CD4-positive, alpha-beta T cell treated with Interleukin-15 for 1 hour (primary cell): Measurements from ENCODE around the gene RWDD4.
"Not testable (repeated sequence)": the region's sequence is repeated elsewhere in the genome, so short reads cannot be mapped to it uniquely, and the experiment has no call there.

ENCODE experiments used
- DNase-seq: peaks from one replicate; pipeline ENCODE4 v3.0.0-alpha.2; 2020

RWDD4 gene

DNA sequence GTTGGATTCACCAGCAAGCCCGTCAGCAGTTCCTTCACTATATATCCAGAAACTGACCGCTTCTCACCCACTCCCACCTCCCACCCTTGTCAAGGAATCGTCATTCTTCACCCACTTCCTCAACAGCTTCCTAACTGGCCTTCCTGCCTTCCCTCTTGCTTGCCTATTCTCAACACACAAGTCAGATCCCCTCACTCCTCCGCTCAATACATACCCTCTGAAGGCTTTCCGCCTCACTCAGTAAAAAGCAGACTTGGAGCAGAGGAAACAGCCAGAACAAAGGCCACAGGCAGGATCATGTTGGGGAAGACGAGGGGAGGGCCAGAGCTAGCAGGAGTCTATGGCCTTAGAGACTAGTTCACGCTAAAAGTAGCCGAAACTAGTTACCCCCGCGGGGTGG is 23.7 kb downstream of the RWDD4 start:
- DNase-seq: no peak

DNA sequence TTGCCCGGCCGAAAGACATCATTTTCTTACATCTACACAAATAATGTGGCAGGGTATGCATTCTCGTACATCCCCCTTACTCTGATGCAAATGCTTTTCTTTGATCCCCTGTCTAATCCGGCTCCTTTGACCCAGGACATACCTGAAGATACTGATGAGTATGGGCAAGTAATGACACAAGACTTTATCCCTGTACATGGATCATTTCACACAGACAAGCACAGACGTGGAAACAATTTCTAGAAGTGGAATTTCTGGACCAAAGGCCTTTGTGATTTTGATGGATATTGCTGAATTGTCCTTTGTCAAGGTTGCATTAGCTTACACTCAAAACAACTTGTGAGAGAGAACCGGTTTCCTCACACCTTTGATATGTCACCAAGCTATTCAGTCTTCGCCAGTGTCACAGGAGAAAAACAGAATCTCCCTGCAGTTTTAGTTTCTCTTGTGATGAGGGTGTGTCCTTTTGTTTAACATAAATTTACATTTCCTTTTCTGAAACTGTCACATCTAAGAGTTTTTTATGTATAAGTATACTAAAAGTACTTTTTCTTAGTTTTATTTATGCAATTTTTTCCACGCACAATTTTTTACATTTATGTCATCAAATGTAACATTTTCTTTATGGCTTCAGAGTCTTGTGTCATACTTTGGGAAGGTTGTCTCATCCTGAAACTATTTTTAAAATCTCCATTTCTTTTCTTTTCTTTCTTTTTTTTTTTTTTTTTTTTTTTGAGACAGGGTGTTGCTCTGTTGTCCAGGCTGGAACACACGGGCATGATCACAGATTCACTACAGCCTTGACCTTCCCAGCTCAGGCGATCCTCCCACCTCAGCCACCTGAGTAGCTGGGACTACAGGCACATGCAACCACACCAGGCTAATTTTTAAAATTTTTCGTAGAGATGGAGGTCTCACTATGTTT is 25.2 kb downstream of the RWDD4 start:
- DNase-seq: no peak

DNA sequence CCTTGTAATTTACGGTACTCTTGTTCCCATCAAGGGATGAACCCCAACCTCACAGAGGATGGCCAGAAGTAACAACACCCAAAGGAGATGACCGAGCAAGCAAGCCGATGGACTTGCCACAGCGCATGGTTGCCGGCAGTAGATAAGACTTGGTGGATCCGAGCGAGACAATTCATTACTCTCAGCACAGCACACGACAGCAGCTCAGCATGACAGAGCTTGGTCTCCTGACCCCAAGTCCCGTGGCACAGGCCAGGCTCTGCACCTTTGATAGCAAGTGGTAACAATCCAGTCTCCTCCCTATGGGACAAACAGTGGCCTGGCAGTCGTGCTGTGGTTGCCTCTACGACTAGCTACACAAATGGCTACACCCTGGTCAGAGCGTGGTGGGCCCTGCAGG is 26.3 kb downstream of the RWDD4 start:
- no peak for DNase-seq

DNA sequence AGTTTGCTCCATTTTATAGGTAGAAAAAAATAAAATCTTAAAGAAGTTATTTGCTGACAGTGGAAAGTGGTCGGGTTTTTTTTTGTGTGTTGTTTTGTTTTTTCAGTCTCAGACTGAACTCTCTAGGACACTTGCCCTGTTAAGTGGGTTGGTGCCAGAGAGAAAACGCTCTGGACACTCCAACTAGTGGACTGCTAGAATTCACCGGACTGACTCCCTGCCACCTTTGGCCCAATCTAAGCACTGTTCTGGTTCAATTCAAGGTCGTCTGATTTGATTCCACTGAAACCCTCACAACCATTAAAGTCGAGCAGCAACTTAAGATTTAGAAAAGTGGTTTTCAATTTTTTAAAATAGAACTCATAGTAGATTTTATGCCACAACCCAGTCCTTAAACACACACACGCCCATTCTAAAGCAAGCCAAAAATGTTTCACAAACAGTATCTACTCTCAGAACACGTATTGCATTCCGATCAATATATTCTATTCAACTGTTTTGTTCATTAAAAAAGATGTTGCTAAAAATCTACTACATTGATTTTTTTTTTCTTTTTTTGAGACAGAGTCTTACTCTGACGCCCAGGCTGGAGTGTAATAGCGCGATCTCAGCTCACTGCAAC is 27.3 kb downstream of the RWDD4 start:
- DNase-seq: no peak

DNA sequence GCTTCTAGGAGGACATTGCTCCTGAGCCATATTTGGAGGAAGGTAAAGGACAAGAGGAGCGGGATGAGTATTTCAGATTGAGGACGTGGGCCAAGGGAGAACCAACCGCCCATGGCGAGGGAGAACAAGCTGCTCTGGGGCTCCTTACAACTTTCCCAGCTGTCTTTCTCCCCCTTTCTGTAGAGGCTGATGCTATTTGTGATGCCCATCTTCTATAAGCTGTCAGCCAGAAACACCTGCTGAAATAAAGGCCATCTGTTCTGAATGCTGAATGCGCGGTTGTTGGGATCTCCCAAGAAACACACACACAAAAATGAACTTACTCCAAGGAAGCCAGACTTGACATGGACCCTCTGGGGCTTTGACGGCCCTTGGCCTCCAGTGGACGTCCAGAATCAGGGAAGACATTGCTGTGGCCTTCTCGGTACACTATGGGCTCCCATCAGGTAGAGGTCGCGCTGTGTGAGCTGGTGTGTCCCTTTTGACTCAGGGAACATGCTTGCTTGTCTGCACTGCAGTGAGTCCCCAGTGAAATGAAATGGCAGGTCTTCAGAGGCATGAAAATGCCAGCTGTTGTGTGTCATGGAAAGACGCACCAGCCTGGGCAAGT is 30.9 kb downstream of the RWDD4 start:
- DNase-seq: no peak

DNA sequence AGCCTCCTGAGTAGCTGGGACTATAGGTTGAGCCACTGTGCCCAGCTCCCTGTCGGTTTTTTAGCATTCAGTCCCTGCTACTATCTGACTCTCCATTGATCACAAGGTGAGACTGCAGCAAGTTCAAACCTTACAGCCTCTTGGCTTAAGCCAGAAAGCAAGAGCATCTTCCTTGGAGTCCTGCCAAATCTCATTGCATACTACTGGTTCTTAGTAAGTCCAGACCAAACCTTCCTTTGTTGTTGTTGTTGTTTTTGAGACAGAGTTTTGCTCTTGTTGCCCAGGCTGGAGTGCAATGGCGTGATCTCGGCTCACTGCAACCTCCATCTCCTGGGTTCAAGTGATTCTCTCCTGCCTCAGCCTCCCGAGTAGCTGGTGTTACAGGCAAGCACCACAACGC is 31.7 kb downstream of the RWDD4 start:
- not testable (repeated sequence) for DNase-seq

DNA sequence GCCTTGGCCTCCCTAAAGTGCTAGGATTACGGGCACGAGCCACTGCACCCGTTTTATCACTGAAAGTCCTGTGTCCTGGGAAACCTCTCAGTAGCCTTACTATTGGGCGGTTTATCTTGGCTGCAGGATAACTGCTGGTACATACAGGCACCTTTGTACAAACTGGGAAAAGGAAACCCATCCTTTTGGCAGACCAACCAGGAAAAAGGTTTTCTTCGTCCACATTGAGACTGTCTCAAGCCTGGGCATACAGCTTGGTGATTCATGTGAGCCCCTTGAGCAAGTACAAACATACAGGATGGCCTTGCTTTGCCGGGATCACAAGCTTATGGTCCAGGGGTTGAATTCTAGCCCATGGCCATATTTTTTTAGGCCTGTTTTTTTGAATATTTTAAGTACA is 32.8 kb downstream of the RWDD4 start:
- no peak for DNase-seq

DNA sequence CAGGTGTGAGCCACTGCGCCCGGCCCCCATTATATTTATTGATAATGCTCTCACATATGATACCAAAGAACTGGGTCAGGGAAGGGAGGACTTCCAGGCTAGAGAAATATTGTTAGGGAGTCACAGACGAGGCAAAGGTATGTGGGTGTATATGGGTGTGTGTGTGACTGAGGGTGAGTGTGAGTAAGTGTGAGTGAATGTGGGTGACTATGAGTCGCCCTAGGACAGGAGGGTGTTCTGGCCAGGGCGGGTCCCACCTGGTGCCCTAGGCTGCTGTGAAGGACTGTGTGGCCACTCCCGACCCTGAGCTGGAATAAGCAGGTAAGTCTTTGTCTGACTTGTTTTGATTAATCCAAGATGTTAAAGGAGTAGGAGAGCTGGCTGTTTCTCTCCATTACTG is 34.4 kb downstream of the RWDD4 start:
- no peak for DNase-seq

DNA sequence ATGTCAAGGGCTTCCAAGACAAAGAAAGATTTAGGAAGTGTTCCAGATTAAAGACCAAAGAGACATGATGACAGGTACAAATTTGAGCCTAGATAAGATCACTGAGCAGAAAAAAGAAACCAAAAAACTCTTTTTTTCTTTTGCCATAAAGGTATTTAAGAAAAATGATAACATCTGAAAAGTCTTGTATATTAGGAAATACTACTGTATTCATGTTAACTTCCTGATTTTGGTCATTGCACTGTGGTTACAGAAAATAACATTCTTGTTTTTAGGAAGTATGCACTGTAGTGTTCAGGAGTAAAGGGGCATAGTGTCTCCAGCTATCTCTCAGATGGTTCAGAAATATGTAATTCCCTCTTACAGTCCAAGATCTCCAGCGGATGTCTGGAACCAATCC is 37.1 kb downstream of the RWDD4 start:
- no peak for DNase-seq

DNA sequence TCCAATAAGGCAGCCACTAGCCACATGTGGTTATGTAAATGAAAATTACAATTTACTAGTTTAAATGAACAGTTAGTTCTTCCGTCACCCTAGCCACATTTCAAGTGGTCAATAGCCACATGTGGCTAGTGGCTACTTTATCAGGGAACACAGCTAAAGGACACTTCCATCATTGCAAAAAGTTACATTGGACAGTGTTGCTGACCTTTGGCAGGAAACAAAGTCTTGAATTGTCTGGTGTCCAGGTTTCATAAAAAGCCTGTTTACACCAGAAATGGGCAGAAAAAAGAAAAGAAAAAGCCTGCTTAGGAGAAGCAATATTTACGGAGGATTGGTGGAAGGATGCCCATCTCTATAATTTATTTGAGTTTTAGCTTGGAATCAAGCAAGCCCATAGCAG is 38.6 kb downstream of the RWDD4 start:
- no peak for DNase-seq

DNA sequence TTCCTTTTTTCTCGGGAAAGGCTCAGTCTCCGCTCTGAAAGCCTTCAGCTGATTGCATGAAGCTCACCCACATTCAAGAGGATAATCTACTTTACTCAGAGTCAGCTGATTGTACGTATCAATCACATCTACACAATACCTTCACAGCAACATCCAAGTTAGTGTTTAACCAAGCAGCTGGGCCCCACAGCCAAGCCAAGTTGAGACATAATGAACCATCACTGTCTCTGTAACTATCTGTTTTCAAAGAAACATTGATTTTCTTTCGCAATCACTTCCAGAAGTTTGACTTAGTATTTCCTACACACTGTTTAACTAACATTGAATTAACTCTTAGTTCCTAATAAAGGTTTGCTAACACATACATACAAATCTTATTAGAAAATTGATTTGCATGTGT is 40.3 kb downstream of the RWDD4 start:
- no peak for DNase-seq

DNA sequence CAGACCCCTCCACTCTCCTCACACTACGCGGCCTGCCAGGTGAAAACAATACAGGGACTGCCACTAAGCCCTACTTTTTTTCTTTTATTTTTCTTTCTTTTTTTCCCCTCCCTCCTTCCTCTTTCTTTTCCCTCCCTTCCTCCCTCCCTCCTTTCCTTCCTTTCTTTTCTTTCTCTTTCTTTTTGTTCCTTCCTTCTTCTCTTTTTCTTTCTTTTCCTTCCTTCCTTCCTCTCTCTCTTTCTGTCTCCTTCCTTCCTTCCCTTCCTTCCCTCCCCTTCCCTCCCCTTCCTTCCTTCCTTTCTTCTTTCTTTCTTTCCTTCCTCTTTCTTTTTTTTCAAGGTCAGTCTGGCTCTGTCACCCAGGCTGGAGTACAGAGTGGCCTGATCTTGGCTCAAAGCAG is 41.9 kb downstream of the RWDD4 start:
- DNase-seq: no peak

DNA sequence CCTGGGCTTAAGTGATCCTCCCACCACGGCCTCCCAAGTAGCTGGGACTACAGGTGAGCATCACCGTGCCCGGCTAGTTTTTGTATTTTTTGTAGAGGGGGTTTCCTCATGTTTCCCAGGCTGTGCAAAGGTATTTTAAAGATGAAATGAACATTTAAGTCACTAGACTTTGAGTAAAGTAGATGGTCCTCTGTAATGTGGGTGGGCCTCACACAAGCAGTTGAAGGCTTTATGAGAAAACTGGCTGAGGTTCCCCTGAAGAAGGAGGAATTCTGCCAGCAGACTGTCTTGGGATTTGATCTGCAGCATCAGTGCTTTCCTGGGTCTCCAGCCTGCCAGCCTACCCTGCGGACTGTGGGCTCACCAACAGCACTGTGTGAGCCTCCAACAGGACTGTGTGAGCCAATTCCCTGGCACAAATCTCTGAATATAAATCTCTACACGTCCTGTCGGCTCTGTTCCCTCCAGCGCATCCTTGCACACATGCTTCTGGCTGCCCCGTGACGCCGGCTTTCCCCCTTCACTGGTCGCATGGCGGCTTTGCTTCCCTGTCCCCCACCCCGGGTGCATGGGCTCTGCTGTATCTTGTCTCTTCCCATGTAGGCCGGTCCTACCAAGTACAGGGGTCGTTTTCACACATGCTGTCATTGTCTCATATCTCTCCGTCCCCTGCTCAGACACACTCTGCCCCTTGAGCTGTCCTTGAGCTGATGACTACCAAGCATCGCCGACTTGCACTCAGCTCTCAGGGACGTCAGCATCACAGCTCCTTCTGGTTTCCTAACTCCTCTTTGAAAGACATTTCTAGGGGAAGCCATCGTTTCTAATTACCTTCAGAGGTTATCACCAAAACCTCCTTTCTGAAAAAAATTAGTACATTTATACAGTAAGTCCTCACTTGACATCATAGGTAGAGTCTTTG is 46.4 kb downstream of the RWDD4 start:
- DNase-seq: no peak

DNA sequence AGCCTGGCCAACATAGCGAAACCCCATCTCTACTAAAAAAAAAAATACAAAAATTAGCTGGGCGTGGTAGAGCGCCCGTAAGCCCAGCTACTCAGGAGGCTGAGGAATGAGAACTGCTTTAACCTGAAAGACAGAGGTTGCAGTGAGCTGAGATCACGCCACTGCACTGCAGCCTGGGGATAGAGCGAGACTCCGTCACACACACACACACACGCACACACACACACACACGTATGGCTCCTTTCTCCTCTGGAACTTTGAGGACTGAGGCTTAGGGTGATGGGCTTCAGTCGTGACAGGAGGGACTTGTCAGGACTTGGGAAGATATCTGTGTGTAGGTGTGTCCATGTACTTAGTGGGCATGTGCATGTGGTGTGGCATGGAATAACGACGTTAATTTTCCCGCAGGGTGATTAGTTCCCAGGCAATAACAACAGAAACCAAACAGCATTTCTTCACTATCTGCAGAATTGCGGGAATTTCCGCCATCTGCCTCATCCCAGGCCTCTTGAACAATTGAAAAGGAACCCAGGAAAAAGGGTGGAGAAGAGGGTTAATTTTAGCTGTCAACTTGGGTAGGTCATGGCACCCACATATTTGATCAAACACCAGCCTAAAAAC is 47.7 kb downstream of the RWDD4 start:
- no peak for DNase-seq

DNA sequence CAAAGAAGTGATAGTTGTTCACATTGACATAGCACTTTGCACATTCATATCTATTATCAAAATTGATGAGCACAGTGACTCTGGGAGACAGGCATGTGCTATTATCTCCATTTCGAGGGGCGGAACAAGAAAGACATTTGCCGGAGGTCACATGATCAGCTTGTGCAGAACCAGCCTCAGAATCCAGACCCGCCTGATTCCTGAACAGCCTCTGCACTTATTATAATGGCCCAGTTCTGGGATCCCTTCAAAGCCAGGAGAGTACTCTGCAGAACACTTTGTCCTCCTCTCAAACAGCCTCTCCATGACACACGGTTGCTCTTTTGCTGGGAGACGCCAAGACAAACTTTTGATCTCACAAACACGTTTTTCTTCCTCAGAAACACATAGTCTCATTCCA is 48.4 kb downstream of the RWDD4 start:
- DNase-seq: no peak

DNA sequence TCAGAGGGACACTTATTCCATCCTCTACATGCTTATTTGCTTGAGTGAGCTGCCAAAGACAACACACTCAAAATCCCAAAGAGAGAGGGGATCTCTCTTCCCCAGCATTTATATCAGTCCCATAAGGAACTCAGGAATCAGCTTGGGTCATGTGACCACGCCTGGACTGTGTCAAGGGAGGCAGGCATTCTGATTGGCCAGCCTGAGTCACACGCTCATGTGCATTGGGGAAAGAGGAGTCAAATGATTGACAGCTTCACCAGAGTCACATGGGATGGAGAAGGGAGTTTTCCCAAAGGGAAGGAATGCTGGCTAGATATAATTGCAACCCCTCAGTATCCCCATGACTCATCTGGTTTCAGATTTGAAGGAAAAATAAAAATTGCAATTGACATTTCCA is 49.0 kb downstream of the RWDD4 start:
- no peak for DNase-seq

DNA sequence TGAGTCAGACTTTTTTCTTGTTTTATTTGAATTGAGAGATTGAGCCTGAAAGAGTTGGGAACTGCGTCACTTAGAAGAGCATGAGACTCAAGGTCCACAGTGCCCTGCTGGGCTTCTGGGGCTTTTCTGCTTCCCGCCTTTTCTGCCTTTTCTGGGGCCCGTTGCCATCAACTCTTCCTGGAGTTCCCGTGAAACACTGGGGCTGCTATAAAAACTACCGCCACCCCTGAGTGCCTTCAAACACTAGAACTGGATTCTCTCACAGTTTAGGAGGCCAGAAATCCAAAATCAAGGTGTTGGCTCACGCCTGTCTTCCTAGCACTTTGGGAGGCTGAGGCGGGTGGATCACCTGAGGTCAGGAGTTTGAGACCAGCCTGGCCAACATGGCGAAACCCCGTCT is 49.8 kb downstream of the RWDD4 start:
- no peak for DNase-seq

DNA sequence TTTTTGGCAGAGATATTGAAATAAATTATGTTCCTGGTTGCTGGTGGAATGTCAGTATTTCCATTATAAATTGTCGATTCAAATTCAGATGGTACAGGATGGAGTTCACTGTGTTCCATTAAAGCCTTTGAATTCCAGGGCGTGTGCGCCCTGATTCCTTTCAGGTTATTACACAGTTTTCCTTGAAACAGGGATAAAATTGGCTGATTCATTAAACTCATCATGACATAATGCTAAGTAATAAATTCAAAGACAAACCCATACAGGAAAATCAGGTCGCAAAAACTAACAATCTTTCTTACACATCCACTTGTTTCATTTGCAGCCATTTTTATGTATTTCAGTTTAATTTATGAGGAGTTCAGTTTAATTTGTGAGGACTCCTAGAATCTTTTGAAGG is 51.1 kb downstream of the RWDD4 start:
- DNase-seq: no peak

DNA sequence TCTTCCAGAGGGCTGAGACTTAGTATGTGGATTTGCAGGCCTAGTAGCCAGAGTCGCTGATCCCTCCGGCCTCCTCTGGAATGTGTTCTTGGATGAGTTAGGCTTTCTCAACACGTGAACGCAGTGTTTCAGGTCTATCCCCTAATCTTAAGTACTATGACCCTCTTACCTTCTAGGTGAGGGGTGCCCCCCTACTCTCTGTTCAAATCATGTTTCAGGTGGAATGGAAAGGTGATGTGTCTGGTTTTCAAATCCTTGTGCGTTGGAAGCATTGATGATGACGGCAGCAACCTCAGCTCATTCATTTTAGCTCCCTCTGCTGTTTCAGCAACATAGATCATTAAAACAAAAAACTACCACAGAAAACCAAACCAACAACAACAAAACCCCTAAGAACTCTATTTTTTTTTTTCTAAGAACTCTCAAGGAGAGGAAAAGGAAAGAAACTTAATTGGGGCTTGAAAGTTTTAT is 56.4 kb downstream of the RWDD4 start:
- no peak for DNase-seq

DNA sequence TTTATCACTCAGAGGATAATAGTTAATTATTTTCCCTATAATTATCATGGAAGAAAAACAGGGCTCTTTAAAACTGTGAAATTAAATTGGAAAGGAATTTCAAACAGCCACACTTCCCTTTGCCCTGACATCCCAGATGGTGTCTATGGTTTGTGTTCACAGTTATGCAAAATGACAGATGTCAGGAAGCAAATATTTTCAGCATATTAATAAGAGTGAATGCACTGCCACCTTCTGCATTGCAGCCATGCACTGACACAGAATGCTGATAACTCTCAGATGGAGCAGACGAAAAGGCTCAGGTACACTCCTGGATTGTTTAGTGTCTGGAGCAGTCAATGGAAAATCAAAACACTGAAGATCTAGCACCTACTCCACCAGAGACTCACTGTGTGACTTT is 57.6 kb downstream of the RWDD4 start:
- DNase-seq: no peak

DNA sequence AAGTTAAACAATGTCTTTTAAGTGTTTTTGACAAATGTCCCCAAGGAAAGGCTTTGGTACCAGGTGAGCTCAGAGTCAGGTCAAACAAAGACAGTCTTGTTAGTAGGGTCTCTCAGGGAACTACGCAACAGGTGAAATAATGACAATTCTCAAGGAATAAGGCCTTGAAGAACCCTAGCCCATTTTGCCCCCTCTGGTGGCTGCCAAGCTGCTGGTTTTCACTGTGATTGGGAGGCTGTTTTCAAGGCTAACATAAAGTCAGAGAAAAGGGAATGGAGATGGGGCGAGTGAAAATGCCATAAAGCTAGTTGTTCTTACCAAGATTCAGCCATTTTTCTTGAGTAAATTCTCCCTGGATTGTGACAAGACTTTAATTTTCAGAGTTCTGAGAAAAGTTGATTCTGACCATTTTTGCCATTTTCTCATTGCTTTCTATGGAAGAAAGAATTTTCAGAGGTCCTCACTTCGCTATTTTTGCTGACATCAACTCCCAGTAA is 58.7 kb downstream of the RWDD4 start:
- no peak for DNase-seq

DNA sequence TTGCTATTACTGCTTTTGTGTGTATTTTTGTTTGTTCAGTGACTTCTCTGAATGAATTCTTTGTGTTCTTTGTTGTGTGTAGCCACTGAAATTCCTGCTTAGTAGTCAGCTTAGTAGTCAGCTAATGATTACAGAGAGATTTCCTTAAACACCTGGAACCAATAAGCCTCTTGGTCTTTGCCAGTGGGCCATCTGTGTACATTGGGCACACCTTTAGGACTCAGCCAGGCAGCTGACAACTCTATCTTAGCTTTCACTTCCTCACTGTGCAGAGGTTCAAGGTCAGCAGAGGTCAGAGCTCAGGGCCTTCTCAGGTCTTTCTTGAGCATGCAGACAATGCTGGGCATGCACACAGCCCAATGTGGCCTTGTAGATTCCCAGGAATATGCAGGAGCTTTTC is 59.3 kb downstream of the RWDD4 start:
- no peak for DNase-seq
